Activated CD8-positive, alpha-beta T cell treated with anti-CD3 and anti-CD28 coated beads for 36 hours (primary cell): ENCODE measurements around the gene URI1. TPM values are rescaled to one million over a fixed set of nuclear protein-coding genes. Genes with fewer than 3 reads are reported as not detected.

ENCODE experiments used
- ATAC-seq: fragments of 200-7000 bp; cut with Tn5 transposase; one replicate; pipeline ENCODE4 v1.10.0; 2021; ENCODE audit warnings: mild to moderate bottlenecking, moderate library complexity
- CTCF ChIA-PET: fragments of 350-600 bp; sonication (Branson Sonifier 250); formaldehyde crosslinking; loops from one replicate; lab custom pipeline; 2021; ENCODE audit warnings: antibody characterized with exemption; lab: Charles Lee
- POLR2A ChIA-PET: fragments of 350-600 bp; sonication (Branson Sonifier 250); formaldehyde crosslinking; loops from one replicate; lab custom pipeline; 2021; ENCODE audit warnings: antibody characterized with exemption; lab: Charles Lee
- DNase-seq: peaks from one replicate; pipeline ENCODE4 v3.0.0-alpha.2; 2020
- H3K27ac Mint-ChIP-seq: one replicate; pipeline ENCODE4 v1.8.0; 2021; ENCODE audit warnings: mild to moderate bottlenecking, mixed read lengths
- H3K27me3 Mint-ChIP-seq: one replicate; pipeline ENCODE4 v1.8.0; 2021; ENCODE audit warnings: mixed read lengths
- H3K36me3 Mint-ChIP-seq: one replicate; pipeline ENCODE4 v1.8.0; 2021; ENCODE audit warnings: low read depth, mixed read lengths
- H3K4me1 Mint-ChIP-seq: one replicate; pipeline ENCODE4 v1.8.0; 2021; ENCODE audit warnings: low read depth, mixed read lengths
- H3K4me3 Mint-ChIP-seq: one replicate; pipeline ENCODE4 v1.8.0; 2021; ENCODE audit warnings: mild to moderate bottlenecking, moderate library complexity, mixed read lengths
- H3K9me3 Mint-ChIP-seq: one replicate; pipeline ENCODE4 v1.8.0; 2021; ENCODE audit warnings: mixed read lengths
- CTCF ChIP-seq: fragments of 200-600 bp; IDR thresholded peaks from one replicate; pipeline ENCODE4 v1.8.0; 2022; ENCODE audit warnings: antibody characterized with exemption, mild to moderate bottlenecking
- intact Hi-C: fragments of 100-400 bp; cut with micrococcal nuclease; formaldehyde crosslinking; loops from one replicate; pipeline ENCODE4 v1.10.0; 2022
- total RNA-seq, 2 experiments: library from RNA; stranded (reverse); gene quantifications; one replicate each; pipeline ENCODE4 v1.2.3, GENCODE V29; 2021

URI1 gene
- total RNA-seq, 2 experiments from 2014 or later = 65.5 to 71.1 TPM

GRCh38 chr19:29952177-29952576, 10.1 kb downstream of the URI1 start:
- intact Hi-C loops = no loop called here
- CTCF ChIA-PET = no interaction called here
- no peak overlapping the region for H3K4me3 Mint-ChIP-seq
- H3K27ac Mint-ChIP-seq = peak overlapping the region; percentile 73
- no peak for TF ChIP-seq CTCF
- H3K4me1 Mint-ChIP-seq = peaks cover 68% of the 10 kb centered on the region
- ATAC-seq (no peak), DNase-seq (no peak)
- peaks cover 7% of the 10 kb centered on the region for H3K9me3 Mint-ChIP-seq
- H3K27me3 Mint-ChIP-seq = no peaks in the 10 kb centered on the region
- POLR2A ChIA-PET = no interaction called here
- H3K36me3 Mint-ChIP-seq = peaks cover 54% of the 10 kb centered on the region

GRCh38 chr19:29952646-29953045, 10.6 kb downstream of the URI1 start:
- H3K4me1 Mint-ChIP-seq = peaks cover 67% of the 10 kb centered on the region
- H3K27me3 Mint-ChIP-seq = no peaks in the 10 kb centered on the region
- ChIA-PET CTCF (no interaction called here), POLR2A (no interaction called here)
- ATAC-seq = peak; percentile 31
- no peak for DNase-seq
- H3K27ac Mint-ChIP-seq = peak overlapping the region; percentile 73
- H3K9me3 Mint-ChIP-seq = peaks cover 7% of the 10 kb centered on the region
- H3K36me3 Mint-ChIP-seq = peaks cover 51% of the 10 kb centered on the region
- H3K4me3 Mint-ChIP-seq = no peak overlapping the region
- intact Hi-C loops = no loop called here
- TF ChIP-seq CTCF = no peak

- ATAC-seq = peak; percentile 55
- Mint-ChIP-seq H3K9me3 (peaks cover 4% of the 10 kb centered on the region), H3K36me3 (peaks cover 45% of the 10 kb centered on the region), H3K4me1 (peaks cover 62% of the 10 kb centered on the region), H3K27ac (peak overlapping the region; percentile 88), H3K4me3 (no peak overlapping the region), H3K27me3 (no peaks in the 10 kb centered on the region)
- ChIA-PET CTCF (no interaction called here), POLR2A (interaction anchor here (1.1 kb wide), 1 partner anchor 132 kb away, joined by 4 read pairs; no protein-coding TSS in a partner anchor)
- TF ChIP-seq CTCF = no peak
- intact Hi-C loops = no loop called here
- no peak for DNase-seq
Observed at GRCh38 chr19:29953352-29954247, 11.6 kb downstream of the URI1 start.

GRCh38 chr19:29956855-29957254, 14.8 kb downstream of the URI1 start:
- CTCF ChIA-PET = interaction anchor here (0.6 kb wide), 1 partner anchor 16 kb away, joined by 3 read pairs; no protein-coding TSS in a partner anchor
- intact Hi-C loops = no loop called here
- no peak for DNase-seq
- Mint-ChIP-seq H3K36me3 (peaks cover 30% of the 10 kb centered on the region), H3K9me3 (peaks cover 6% of the 10 kb centered on the region), H3K4me3 (no peak overlapping the region), H3K27ac (no peak overlapping the region), H3K4me1 (peaks cover 57% of the 10 kb centered on the region), H3K27me3 (no peaks in the 10 kb centered on the region)
- POLR2A ChIA-PET = interaction anchor here (1.1 to 1.9 kb wide), 2 partner anchors 12 to 15 kb away, joined by 4 read pairs; no protein-coding TSS in a partner anchor
- TF ChIP-seq CTCF = no peak
- no peak for ATAC-seq

- intact Hi-C loops = no loop called here
- CTCF ChIA-PET = no interaction called here
- no peak for TF ChIP-seq CTCF
- H3K4me3 Mint-ChIP-seq = no peak overlapping the region
- peaks cover 13% of the 10 kb centered on the region for H3K36me3 Mint-ChIP-seq
- peaks cover 70% of the 10 kb centered on the region for H3K4me1 Mint-ChIP-seq
- no peak for DNase-seq
- POLR2A ChIA-PET = interaction anchor here (1.1 kb wide), 1 partner anchor 11 kb away, joined by 4 read pairs; no protein-coding TSS in a partner anchor
- H3K27me3 Mint-ChIP-seq = no peaks in the 10 kb centered on the region
- no peak for ATAC-seq
- H3K27ac Mint-ChIP-seq = no peak overlapping the region
- peaks cover 2% of the 10 kb centered on the region for H3K9me3 Mint-ChIP-seq
Observed at GRCh38 chr19:29961311-29961710, 19.3 kb downstream of the URI1 start.
